Measurements from ENCODE around the gene KLHDC7B. TPM values are rescaled to one million over a fixed set of nuclear protein-coding genes. Genes with fewer than 3 reads are reported as not detected.

The KLHDC7B gene
- total and polyA plus RNA-seq, 2 of the 13 experiments (the other 11 are each of a cell fraction or from before 2014, with no cell fraction given) = 0.11 TPM; not detected in 1

DNA sequence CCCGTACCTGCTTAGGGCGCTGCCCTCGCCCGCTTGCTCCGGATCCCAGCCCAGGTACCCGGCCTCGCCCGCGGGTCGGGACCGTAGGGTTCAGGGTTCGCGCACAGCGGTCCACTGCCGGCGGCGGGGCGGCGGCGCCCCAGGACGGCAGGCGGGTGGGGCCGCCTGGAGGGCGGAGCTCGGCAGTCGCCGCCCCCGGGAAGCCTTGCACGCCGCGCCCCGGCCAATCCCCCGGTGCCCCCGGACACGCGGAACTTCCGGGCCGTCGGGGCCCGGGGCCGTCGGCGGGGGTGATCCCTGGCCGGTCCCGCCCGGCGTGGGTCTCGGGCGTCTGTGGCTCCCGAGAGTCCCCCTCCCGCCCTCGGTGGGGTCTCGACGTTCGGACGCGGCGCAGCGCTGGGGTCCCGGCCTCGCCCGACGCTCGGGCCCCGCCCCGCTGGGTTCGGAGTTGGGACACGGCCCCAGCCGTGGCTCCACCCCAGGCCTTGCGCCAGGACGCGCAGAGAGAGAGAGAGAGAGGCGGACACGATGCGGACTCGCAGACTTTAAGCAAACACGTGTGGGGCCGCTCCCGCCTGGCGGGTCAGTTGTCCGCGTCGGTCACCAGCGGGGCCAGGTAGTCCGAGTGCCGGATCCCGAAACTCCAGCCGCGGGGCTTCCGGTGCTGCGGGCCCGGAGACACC is 15.7 kb upstream of the KLHDC7B start, which contains the start of gene TYMP (continued):
- TF ChIP-seq ZNF761 (CRISPR knock-in tag; conservative IDR thresholded peaks at IDR 0.05) = no peak
- peak; percentile 65; the same call in 1 of the 2 replicates for TF ChIP-seq PHF20 (CRISPR knock-in tag; IDR thresholded peaks at IDR 0.05)
- no peak for TF ChIP-seq ZNF672 (CRISPR knock-in tag; IDR thresholded peaks at IDR 0.05)
- no peak for TF ChIP-seq ZNF484 (CRISPR knock-in tag; IDR thresholded peaks at IDR 0.05; ENCODE audit: borderline replicate concordance, low read depth)
- no peak for TF ChIP-seq ZBTB3 (CRISPR knock-in tag; IDR thresholded peaks at IDR 0.05; ENCODE audit: borderline replicate concordance, low read depth)
- TF ChIP-seq THAP11 (CRISPR knock-in tag; IDR thresholded peaks at IDR 0.05) = peak; percentile 60; the same call in 1 of the 2 replicates
- TF ChIP-seq KDM4B (CRISPR knock-in tag; IDR thresholded peaks at IDR 0.05) = peak; percentile 71; the same call in 1 of the 2 replicates
- TF ChIP-seq, protein P1, sequence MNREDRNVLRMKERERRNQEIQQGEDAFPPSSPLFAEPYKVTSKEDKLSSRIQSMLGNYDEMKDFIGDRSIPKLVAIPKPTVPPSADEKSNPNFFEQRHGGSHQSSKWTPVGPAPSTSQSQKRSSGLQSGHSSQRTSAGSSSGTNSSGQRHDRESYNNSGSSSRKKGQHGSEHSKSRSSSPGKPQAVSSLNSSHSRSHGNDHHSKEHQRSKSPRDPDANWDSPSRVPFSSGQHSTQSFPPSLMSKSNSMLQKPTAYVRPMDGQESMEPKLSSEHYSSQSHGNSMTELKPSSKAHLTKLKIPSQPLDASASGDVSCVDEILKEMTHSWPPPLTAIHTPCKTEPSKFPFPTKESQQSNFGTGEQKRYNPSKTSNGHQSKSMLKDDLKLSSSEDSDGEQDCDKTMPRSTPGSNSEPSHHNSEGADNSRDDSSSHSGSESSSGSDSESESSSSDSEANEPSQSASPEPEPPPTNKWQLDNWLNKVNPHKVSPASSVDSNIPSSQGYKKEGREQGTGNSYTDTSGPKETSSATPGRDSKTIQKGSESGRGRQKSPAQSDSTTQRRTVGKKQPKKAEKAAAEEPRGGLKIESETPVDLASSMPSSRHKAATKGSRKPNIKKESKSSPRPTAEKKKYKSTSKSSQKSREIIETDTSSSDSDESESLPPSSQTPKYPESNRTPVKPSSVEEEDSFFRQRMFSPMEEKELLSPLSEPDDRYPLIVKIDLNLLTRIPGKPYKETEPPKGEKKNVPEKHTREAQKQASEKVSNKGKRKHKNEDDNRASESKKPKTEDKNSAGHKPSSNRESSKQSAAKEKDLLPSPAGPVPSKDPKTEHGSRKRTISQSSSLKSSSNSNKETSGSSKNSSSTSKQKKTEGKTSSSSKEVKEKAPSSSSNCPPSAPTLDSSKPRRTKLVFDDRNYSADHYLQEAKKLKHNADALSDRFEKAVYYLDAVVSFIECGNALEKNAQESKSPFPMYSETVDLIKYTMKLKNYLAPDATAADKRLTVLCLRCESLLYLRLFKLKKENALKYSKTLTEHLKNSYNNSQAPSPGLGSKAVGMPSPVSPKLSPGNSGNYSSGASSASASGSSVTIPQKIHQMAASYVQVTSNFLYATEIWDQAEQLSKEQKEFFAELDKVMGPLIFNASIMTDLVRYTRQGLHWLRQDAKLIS (CRISPR knock-in tag; IDR thresholded peaks at IDR 0.05) = no peak; the same call in 1 of the 2 replicates
- peak in 1 of 2 experiments; percentile 65; a peak in 2 of 4 replicates for TF ChIP-seq KLF16 (CRISPR knock-in tag; IDR thresholded peaks at IDR 0.05)
- TF ChIP-seq STAG1 (CRISPR knock-in tag; IDR thresholded peaks at IDR 0.05) = peak; percentile 23; the same call in 1 of the 2 replicates
- TF ChIP-seq ZNF605 (CRISPR knock-in tag; IDR thresholded peaks at IDR 0.05) = no peak; the same call in none of the 2 replicates
- no peak; the same call in 1 of the 2 replicates for TF ChIP-seq SP5 (CRISPR knock-in tag; IDR thresholded peaks at IDR 0.05; ENCODE audit: borderline replicate concordance, low read depth)
- peak; percentile 24; the same call in 1 of the 2 replicates for TF ChIP-seq ZNF446 (CRISPR knock-in tag; IDR thresholded peaks at IDR 0.05)
- no peak for TF ChIP-seq ATAD3A (CRISPR knock-in tag; IDR thresholded peaks at IDR 0.05)
- TF ChIP-seq, protein P2, sequence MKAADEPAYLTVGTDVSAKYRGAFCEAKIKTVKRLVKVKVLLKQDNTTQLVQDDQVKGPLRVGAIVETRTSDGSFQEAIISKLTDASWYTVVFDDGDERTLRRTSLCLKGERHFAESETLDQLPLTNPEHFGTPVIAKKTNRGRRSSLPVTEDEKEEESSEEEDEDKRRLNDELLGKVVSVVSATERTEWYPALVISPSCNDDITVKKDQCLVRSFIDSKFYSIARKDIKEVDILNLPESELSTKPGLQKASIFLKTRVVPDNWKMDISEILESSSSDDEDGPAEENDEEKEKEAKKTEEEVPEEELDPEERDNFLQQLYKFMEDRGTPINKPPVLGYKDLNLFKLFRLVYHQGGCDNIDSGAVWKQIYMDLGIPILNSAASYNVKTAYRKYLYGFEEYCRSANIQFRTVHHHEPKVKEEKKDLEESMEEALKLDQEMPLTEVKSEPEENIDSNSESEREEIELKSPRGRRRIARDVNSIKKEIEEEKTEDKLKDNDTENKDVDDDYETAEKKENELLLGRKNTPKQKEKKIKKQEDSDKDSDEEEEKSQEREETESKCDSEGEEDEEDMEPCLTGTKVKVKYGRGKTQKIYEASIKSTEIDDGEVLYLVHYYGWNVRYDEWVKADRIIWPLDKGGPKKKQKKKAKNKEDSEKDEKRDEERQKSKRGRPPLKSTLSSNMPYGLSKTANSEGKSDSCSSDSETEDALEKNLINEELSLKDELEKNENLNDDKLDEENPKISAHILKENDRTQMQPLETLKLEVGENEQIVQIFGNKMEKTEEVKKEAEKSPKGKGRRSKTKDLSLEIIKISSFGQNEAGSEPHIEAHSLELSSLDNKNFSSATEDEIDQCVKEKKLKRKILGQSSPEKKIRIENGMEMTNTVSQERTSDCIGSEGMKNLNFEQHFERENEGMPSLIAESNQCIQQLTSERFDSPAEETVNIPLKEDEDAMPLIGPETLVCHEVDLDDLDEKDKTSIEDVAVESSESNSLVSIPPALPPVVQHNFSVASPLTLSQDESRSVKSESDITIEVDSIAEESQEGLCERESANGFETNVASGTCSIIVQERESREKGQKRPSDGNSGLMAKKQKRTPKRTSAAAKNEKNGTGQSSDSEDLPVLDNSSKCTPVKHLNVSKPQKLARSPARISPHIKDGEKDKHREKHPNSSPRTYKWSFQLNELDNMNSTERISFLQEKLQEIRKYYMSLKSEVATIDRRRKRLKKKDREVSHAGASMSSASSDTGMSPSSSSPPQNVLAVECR (CRISPR knock-in tag; IDR thresholded peaks at IDR 0.05; ENCODE audit: borderline replicate concordance) = peak; percentile 74; the same call in 1 of the 2 replicates
- TF ChIP-seq EHMT2 (IDR thresholded peaks at IDR 0.05; ENCODE audit: borderline replicate concordance, low read depth, low read length) = no peak
- no peak for TF ChIP-seq FOXK2 (IDR thresholded peaks at IDR 0.05)
- TF ChIP-seq, protein P3, sequence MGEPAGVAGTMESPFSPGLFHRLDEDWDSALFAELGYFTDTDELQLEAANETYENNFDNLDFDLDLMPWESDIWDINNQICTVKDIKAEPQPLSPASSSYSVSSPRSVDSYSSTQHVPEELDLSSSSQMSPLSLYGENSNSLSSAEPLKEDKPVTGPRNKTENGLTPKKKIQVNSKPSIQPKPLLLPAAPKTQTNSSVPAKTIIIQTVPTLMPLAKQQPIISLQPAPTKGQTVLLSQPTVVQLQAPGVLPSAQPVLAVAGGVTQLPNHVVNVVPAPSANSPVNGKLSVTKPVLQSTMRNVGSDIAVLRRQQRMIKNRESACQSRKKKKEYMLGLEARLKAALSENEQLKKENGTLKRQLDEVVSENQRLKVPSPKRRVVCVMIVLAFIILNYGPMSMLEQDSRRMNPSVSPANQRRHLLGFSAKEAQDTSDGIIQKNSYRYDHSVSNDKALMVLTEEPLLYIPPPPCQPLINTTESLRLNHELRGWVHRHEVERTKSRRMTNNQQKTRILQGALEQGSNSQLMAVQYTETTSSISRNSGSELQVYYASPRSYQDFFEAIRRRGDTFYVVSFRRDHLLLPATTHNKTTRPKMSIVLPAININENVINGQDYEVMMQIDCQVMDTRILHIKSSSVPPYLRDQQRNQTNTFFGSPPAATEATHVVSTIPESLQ (CRISPR knock-in tag; conservative IDR thresholded peaks at IDR 0.05) = 0 out of 2 replicates have a peak, but pooled peaks have one; percentile 26
- TF ChIP-seq WIZ (CRISPR knock-in tag; IDR thresholded peaks at IDR 0.05) = no peak
- peak; percentile 87 for TF ChIP-seq ZNF563 (CRISPR knock-in tag; IDR thresholded peaks at IDR 0.05)
